Activated gamma-delta T cell treated with anti-CD3 and anti-CD28 coated beads, Interleukin-2, amount 50 U/mL, for 16 hours (primary cell): Measurements from ENCODE around the gene WRAP53.
A peak's percentile ranks its signal among the peaks of the same experiment; 100 is the strongest.
"Not testable (repeated sequence)": the region's sequence is repeated elsewhere in the genome, so short reads cannot be mapped to it uniquely, and the experiment has no call there.

Experiments used
- DNase-seq: peaks from one replicate; pipeline ENCODE4 v3.0.0-alpha.2; 2020; ENCODE audit warnings: low read depth

Gene WRAP53

GRCh38 chr17:7687908-7688807, at the start of gene WRAP53:
Gene WRAP53, plus strand, starts transcription at chr17:7688477. Its CDS starts 172 bp downstream, at chr17:7688649.
- DNase-seq = peak; percentile 94

GRCh38 chr17:7640783-7641182, 47.5 kb upstream of the WRAP53 start:
- no peak for DNase-seq

- not testable (repeated sequence) for DNase-seq
These were observed 46.6 kb upstream of the WRAP53 start for GRCh38 chr17:7641635-7642034.

GRCh38 chr17:7644775-7645174, 43.5 kb upstream of the WRAP53 start:
- DNase-seq = no peak

- DNase-seq = no peak
These were observed 41.8 kb upstream of the WRAP53 start for GRCh38 chr17:7646457-7646856.

- no peak for DNase-seq
These were observed 41.3 kb upstream of the WRAP53 start for GRCh38 chr17:7647018-7647417.

GRCh38 chr17:7650509-7651096, 37.7 kb upstream of the WRAP53 start, which contains the start of gene ATP1B2:
Gene ATP1B2, plus strand, starts transcription at chr17:7650926. Its CDS starts 593 bp downstream, at chr17:7651519.
- peak; percentile 61 for DNase-seq

GRCh38 chr17:7651097-7651664, 37.1 kb upstream of the WRAP53 start:
- DNase-seq = no peak

GRCh38 chr17:7651665-7652387, 36.5 kb upstream of the WRAP53 start:
- no peak for DNase-seq

- no peak for DNase-seq
These were observed 35.6 kb upstream of the WRAP53 start for GRCh38 chr17:7652388-7653356.

GRCh38 chr17:7654832-7655540, 33.3 kb upstream of the WRAP53 start:
- DNase-seq = no peak

- DNase-seq = no peak
These were observed 32.8 kb upstream of the WRAP53 start for GRCh38 chr17:7655541-7655840.

- no peak for DNase-seq
These were observed 31.2 kb upstream of the WRAP53 start for GRCh38 chr17:7656958-7657609.

- no peak for DNase-seq
These were observed 20.4 kb upstream of the WRAP53 start for GRCh38 chr17:7667656-7668406.

GRCh38 chr17:7668482-7668881, 19.8 kb upstream of the WRAP53 start:
- DNase-seq = no peak

- no peak for DNase-seq
These were observed 15.0 kb upstream of the WRAP53 start for GRCh38 chr17:7673239-7673638.

- no peak for DNase-seq
These were observed 13.3 kb upstream of the WRAP53 start for GRCh38 chr17:7674934-7675333.

- no peak for DNase-seq
These were observed 11.7 kb upstream of the WRAP53 start for GRCh38 chr17:7676533-7676932.

GRCh38 chr17:7677388-7678067, 10.7 kb upstream of the WRAP53 start:
- DNase-seq = no peak
